Measurements from ENCODE around the gene USP17L15. TPM values are rescaled to one million over a fixed set of nuclear protein-coding genes. Genes with fewer than 3 reads are reported as not detected.
"Not testable (repeated sequence)": the region's sequence is repeated elsewhere in the genome, so short reads cannot be mapped to it uniquely, and the experiment has no call there.

USP17L15 gene, protein sequence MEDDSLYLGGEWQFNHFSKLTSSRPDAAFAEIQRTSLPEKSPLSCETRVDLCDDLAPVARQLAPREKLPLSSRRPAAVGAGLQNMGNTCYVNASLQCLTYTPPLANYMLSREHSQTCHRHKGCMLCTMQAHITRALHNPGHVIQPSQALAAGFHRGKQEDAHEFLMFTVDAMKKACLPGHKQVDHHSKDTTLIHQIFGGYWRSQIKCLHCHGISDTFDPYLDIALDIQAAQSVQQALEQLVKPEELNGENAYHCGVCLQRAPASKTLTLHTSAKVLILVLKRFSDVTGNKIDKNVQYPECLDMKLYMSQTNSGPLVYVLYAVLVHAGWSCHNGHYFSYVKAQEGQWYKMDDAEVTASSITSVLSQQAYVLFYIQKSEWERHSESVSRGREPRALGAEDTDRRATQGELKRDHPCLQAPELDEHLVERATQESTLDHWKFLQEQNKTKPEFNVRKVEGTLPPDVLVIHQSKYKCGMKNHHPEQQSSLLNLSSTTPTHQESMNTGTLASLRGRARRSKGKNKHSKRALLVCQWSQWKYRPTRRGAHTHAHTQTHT
- total RNA-seq (2014; rRNA removed; shearing (Covaris generic)) (not detected in 2 replicates), total RNA-seq (2022) (not detected in 2 replicates), Bru-seq, nascent RNA (not detected), BruChase-seq, experiment 1, labeled RNA remaining after a 6-hour chase (not detected), BruChase-seq, experiment 2, labeled RNA remaining after a 2-hour chase (not detected)
- long read RNA-seq, result 0 reads

DNA sequence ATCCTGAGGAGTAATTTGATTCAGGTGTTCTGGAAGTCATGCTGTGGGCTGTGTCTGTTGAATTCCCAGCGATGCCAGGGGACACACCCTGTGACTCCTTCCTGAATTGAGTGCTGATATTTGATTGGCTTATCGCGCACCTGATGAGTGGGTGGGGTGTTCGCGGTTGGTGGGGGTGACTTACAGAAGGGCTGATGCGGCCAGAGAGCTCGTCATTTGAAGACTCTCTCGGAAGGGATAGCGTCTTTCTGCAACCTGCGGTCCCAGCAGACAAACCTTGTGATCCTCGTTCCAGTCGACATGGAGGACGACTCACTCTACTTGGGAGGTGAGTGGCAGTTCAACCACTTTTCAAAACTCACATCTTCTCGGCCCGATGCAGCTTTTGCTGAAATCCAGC lies at the start of gene USP17L15:
Gene USP17L15, plus strand, starts transcription at position 301 of the 400 bp plus-strand sequence. Its CDS starts 0 bp downstream, at position 301.
- H3K36me3 ChIP-seq (ENCODE audit: insufficient read depth, low read length); CTCF ChIA-PET (ENCODE audit: unreplicated experiment); H3K79me2 ChIP-seq (ENCODE audit: insufficient read depth, low read depth, low read length); BruUV-seq (replicated peaks); POLR2A ChIA-PET; H3K9me2 ChIP-seq (ENCODE audit: insufficient read depth, low read length); H4K20me1 ChIP-seq (ENCODE audit: insufficient read depth, low read length); H3K4me2 ChIP-seq (ENCODE audit: low read length); DNase-seq (ENCODE audit: low spot score); H2AFZ ChIP-seq (ENCODE audit: low read length); intact Hi-C loops (cut with micrococcal nuclease; ENCODE audit: unreplicated experiment); H3K27ac ChIP-seq (ENCODE audit: low read depth, low read length, poor library complexity, severe bottlenecking); H3K9me3 ChIP-seq (ENCODE audit: low read length); H3K4me3 ChIP-seq (ENCODE audit: low read depth, low read length, poor library complexity, severe bottlenecking); H3K4me1 ChIP-seq (ENCODE audit: insufficient read depth, low read length, poor library complexity, severe bottlenecking): not testable (repeated sequence)

DNA sequence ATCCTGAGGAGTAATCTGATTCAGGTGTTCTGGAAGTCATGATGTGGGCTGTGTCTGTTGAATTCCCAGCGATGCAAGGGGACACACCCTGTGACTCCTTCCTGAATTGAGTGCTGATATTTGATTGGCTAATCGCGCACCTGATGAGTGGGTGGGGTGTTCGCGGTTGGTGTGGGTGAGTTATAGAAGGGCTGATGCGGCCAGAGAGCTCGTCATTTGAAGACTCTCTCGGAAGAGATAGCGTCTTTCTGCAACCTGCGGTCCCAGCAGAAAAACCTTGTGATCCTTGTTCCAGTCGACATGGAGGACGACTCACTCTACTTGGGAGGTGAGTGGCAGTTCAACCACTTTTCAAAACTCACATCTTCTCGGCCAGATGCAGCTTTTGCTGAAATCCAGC lies 23.8 kb upstream of the USP17L15 start, which contains the start of gene USP17L10:
Gene USP17L10, plus strand, starts transcription at position 301 of the 400 bp plus-strand sequence. Its CDS starts 0 bp downstream, at position 301.
- DNase-seq (ENCODE audit: low spot score); H3K4me3 ChIP-seq (ENCODE audit: low read depth, low read length, poor library complexity, severe bottlenecking); H2AFZ ChIP-seq (ENCODE audit: low read length); H3K4me2 ChIP-seq (ENCODE audit: low read length); BruUV-seq (replicated peaks); CTCF ChIA-PET (ENCODE audit: unreplicated experiment); H3K27ac ChIP-seq (ENCODE audit: low read depth, low read length, poor library complexity, severe bottlenecking); POLR2A ChIA-PET; H3K9me2 ChIP-seq (ENCODE audit: insufficient read depth, low read length); intact Hi-C loops (cut with micrococcal nuclease; ENCODE audit: unreplicated experiment); H3K79me2 ChIP-seq (ENCODE audit: insufficient read depth, low read depth, low read length); H3K9me3 ChIP-seq (ENCODE audit: low read length); H3K36me3 ChIP-seq (ENCODE audit: insufficient read depth, low read length); H3K4me1 ChIP-seq (ENCODE audit: insufficient read depth, low read length, poor library complexity, severe bottlenecking); H4K20me1 ChIP-seq (ENCODE audit: insufficient read depth, low read length): not testable (repeated sequence)

DNA sequence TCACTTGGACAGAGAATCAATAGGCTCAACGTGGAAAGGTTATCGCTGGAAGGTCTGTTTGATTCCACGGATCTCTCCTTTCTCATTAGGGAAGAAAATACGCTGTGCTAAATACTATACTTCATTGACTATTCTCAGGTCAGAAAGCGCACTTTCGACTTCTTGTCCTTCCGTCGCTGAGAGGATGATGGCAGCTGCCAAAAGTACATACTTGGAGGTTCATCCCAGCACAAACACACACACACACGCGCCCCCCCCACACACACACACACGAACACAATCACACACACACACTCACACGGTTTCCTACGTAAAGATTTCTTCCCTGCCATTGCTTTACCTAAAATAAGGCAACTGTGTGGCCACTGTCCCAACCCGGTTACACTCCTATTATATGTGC lies 19.5 kb upstream of the USP17L15 start:
- DNase-seq (ENCODE audit: low spot score); H3K4me1 ChIP-seq (ENCODE audit: insufficient read depth, low read length, poor library complexity, severe bottlenecking); H3K79me2 ChIP-seq (ENCODE audit: insufficient read depth, low read depth, low read length); intact Hi-C loops (cut with micrococcal nuclease; ENCODE audit: unreplicated experiment); H3K4me2 ChIP-seq (ENCODE audit: low read length); H3K27ac ChIP-seq (ENCODE audit: low read depth, low read length, poor library complexity, severe bottlenecking); H4K20me1 ChIP-seq (ENCODE audit: insufficient read depth, low read length); H2AFZ ChIP-seq (ENCODE audit: low read length); H3K36me3 ChIP-seq (ENCODE audit: insufficient read depth, low read length); H3K4me3 ChIP-seq (ENCODE audit: low read depth, low read length, poor library complexity, severe bottlenecking); POLR2A ChIA-PET; BruUV-seq (replicated peaks); H3K9me2 ChIP-seq (ENCODE audit: insufficient read depth, low read length); CTCF ChIA-PET (ENCODE audit: unreplicated experiment); H3K9me3 ChIP-seq (ENCODE audit: low read length): not testable (repeated sequence)

DNA sequence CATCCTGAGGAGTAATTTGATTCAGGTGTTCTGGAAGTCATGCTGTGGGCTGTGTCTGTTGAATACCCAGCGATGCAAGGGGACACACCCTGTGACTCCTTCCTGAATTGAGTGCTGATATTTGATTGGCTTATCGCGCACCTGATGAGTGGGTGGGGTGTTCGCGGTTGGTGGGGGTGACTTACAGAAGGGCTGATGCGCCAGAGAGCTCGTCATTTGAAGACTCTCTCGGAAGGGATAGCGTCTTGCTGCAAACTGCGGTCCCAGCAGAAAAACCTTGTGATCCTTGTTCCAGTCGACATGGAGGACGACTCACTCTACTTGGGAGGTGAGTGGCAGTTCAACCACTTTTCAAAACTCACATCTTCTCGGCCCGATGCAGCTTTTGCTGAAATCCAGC lies 19.1 kb upstream of the USP17L15 start, which contains the start of gene USP17L11:
Gene USP17L11, plus strand, starts transcription at position 301 of the 400 bp plus-strand sequence. Its CDS starts 0 bp downstream, at position 301.
- BruUV-seq (replicated peaks); H3K4me1 ChIP-seq (ENCODE audit: insufficient read depth, low read length, poor library complexity, severe bottlenecking); H3K36me3 ChIP-seq (ENCODE audit: insufficient read depth, low read length); H4K20me1 ChIP-seq (ENCODE audit: insufficient read depth, low read length); H3K4me3 ChIP-seq (ENCODE audit: low read depth, low read length, poor library complexity, severe bottlenecking); H2AFZ ChIP-seq (ENCODE audit: low read length); POLR2A ChIA-PET; H3K9me3 ChIP-seq (ENCODE audit: low read length); DNase-seq (ENCODE audit: low spot score); intact Hi-C loops (cut with micrococcal nuclease; ENCODE audit: unreplicated experiment); H3K79me2 ChIP-seq (ENCODE audit: insufficient read depth, low read depth, low read length); H3K9me2 ChIP-seq (ENCODE audit: insufficient read depth, low read length); H3K4me2 ChIP-seq (ENCODE audit: low read length); CTCF ChIA-PET (ENCODE audit: unreplicated experiment); H3K27ac ChIP-seq (ENCODE audit: low read depth, low read length, poor library complexity, severe bottlenecking): not testable (repeated sequence)

DNA sequence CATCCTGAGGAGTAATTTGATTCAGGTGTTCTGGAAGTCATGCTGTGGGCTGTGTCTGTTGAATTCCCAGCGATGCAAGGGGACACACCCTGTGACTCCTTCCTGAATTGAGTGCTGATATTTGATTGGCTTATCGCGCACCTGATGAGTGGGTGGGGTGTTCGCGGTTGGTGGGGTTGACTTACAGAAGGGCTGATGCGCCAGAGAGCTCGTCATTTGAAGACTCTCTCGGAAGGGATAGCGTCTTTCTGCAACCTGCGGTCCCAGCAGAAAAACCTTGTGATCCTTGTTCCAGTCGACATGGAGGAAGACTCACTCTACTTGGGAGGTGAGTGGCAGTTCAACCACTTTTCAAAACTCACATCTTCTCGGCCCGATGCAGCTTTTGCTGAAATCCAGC lies 14.3 kb upstream of the USP17L15 start, which contains the start of gene USP17L12:
Gene USP17L12, plus strand, starts transcription at position 301 of the 400 bp plus-strand sequence. Its CDS starts 0 bp downstream, at position 301.
- H3K79me2 ChIP-seq (ENCODE audit: insufficient read depth, low read depth, low read length); BruUV-seq (replicated peaks); H2AFZ ChIP-seq (ENCODE audit: low read length); H3K9me2 ChIP-seq (ENCODE audit: insufficient read depth, low read length); H3K4me1 ChIP-seq (ENCODE audit: insufficient read depth, low read length, poor library complexity, severe bottlenecking); H3K27ac ChIP-seq (ENCODE audit: low read depth, low read length, poor library complexity, severe bottlenecking); H4K20me1 ChIP-seq (ENCODE audit: insufficient read depth, low read length); intact Hi-C loops (cut with micrococcal nuclease; ENCODE audit: unreplicated experiment); H3K9me3 ChIP-seq (ENCODE audit: low read length); CTCF ChIA-PET (ENCODE audit: unreplicated experiment); H3K4me3 ChIP-seq (ENCODE audit: low read depth, low read length, poor library complexity, severe bottlenecking); POLR2A ChIA-PET; H3K36me3 ChIP-seq (ENCODE audit: insufficient read depth, low read length); H3K4me2 ChIP-seq (ENCODE audit: low read length); DNase-seq (ENCODE audit: low spot score): not testable (repeated sequence)

DNA sequence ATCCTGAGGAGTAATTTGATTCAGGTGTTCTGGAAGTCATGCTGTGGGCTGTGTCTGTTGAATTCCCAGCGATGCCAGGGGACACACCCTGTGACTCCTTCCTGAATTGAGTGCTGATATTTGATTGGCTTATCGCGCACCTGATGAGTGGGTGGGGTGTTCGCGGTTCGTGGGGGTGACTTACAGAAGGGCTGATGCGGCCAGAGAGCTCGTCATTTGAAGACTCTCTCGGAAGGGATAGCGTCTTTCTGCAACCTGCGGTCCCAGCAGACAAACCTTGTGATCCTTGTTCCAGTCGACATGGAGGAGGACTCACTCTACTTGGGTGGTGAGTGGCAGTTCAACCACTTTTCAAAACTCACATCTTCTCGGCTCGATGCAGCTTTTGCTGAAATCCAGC lies 9.6 kb upstream of the USP17L15 start, which contains the start of gene USP17L13:
Gene USP17L13, plus strand, starts transcription at position 301 of the 400 bp plus-strand sequence. Its CDS starts 0 bp downstream, at position 301.
- H2AFZ ChIP-seq (ENCODE audit: low read length); DNase-seq (ENCODE audit: low spot score); H3K36me3 ChIP-seq (ENCODE audit: insufficient read depth, low read length); POLR2A ChIA-PET; H3K79me2 ChIP-seq (ENCODE audit: insufficient read depth, low read depth, low read length); H3K4me2 ChIP-seq (ENCODE audit: low read length); H3K4me1 ChIP-seq (ENCODE audit: insufficient read depth, low read length, poor library complexity, severe bottlenecking); CTCF ChIA-PET (ENCODE audit: unreplicated experiment); intact Hi-C loops (cut with micrococcal nuclease; ENCODE audit: unreplicated experiment); H3K9me3 ChIP-seq (ENCODE audit: low read length); H3K27ac ChIP-seq (ENCODE audit: low read depth, low read length, poor library complexity, severe bottlenecking); H3K9me2 ChIP-seq (ENCODE audit: insufficient read depth, low read length); H4K20me1 ChIP-seq (ENCODE audit: insufficient read depth, low read length); BruUV-seq (replicated peaks); H3K4me3 ChIP-seq (ENCODE audit: low read depth, low read length, poor library complexity, severe bottlenecking): not testable (repeated sequence)

Measured in OCI-LY7 (cell line).